ENCODE data around the gene HDAC4.

DNA sequence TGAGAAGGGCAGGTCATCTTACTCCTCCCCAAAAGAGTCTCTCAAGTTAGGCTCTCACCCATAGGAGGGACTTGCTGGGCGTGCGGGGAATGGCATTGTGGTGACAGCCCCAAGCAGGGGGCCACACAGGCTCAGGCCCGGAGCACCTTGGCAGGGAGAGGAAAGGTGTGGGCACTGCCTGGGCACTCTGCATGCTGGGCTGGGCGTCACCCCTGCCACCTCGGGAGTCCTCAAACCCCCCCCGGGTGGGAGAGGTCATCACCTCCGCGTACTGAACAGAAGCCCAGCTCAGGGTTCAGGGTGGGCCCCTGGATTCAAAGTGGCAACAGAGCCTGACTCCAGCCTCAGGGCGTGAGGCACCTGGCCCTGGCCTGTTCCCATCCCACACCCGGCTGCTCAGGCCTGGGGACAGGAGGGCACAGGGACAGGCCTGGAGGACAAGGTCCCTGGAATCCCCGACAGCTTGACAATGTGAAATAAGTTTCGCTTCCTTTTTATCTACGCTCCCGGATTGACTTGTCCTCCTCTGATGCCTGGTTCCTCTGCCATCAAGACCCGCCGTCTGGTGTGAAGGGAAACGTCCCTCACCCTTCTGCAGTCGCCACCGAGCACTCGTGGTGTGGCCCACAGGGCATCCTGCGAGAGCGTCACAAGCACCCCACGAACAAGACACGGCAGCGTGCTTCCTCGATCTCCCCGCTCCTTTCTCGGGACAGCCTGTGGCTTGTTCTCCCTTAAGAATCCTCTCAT, 97.8 kb downstream of the HDAC4 start:
- TF ChIP-seq, protein P1, sequence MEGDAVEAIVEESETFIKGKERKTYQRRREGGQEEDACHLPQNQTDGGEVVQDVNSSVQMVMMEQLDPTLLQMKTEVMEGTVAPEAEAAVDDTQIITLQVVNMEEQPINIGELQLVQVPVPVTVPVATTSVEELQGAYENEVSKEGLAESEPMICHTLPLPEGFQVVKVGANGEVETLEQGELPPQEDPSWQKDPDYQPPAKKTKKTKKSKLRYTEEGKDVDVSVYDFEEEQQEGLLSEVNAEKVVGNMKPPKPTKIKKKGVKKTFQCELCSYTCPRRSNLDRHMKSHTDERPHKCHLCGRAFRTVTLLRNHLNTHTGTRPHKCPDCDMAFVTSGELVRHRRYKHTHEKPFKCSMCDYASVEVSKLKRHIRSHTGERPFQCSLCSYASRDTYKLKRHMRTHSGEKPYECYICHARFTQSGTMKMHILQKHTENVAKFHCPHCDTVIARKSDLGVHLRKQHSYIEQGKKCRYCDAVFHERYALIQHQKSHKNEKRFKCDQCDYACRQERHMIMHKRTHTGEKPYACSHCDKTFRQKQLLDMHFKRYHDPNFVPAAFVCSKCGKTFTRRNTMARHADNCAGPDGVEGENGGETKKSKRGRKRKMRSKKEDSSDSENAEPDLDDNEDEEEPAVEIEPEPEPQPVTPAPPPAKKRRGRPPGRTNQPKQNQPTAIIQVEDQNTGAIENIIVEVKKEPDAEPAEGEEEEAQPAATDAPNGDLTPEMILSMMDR (IDR thresholded peaks at IDR 0.05) = no peak
- TF ChIP-seq POLR2AphosphoS5 (IDR thresholded peaks at IDR 0.05; ENCODE audit: insufficient read depth in 1 of 2, low read depth in 1 of 2) (no peak), POLR2A (IDR thresholded peaks at IDR 0.05) (no peak)
